ENCODE data around the gene SCNN1G.

DNA sequence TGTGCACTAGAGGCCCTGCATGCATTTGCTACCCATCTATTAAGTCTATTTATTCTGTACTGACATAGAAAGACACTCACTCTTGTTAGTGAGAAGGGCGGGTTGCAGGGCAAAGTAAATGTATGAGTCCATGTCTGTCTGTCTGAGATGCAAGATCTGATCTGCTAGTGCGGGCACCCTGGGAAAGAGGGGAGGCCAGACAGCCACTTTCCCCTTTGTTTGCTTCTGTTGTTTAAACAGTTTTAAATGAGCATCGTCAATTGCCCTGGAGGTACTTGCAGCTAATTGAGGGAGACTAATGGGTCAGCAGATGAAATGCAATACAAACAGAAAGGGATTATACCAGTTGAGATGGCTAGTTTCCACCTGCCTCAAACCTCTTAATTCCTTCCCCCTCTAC, 24.9 kb downstream of the SCNN1G start:
- TF ChIP-seq, protein P1, sequence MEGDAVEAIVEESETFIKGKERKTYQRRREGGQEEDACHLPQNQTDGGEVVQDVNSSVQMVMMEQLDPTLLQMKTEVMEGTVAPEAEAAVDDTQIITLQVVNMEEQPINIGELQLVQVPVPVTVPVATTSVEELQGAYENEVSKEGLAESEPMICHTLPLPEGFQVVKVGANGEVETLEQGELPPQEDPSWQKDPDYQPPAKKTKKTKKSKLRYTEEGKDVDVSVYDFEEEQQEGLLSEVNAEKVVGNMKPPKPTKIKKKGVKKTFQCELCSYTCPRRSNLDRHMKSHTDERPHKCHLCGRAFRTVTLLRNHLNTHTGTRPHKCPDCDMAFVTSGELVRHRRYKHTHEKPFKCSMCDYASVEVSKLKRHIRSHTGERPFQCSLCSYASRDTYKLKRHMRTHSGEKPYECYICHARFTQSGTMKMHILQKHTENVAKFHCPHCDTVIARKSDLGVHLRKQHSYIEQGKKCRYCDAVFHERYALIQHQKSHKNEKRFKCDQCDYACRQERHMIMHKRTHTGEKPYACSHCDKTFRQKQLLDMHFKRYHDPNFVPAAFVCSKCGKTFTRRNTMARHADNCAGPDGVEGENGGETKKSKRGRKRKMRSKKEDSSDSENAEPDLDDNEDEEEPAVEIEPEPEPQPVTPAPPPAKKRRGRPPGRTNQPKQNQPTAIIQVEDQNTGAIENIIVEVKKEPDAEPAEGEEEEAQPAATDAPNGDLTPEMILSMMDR (IDR thresholded peaks at IDR 0.05), result no peak
- no peak for TF ChIP-seq POLR2A (IDR thresholded peaks at IDR 0.05; ENCODE audit: low read length)
- TF ChIP-seq, protein P2, sequence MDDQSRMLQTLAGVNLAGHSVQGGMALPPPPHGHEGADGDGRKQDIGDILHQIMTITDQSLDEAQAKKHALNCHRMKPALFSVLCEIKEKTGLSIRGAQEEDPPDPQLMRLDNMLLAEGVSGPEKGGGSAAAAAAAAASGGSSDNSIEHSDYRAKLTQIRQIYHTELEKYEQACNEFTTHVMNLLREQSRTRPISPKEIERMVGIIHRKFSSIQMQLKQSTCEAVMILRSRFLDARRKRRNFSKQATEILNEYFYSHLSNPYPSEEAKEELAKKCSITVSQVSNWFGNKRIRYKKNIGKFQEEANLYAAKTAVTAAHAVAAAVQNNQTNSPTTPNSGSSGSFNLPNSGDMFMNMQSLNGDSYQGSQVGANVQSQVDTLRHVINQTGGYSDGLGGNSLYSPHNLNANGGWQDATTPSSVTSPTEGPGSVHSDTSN (IDR thresholded peaks at IDR 0.05), result no peak
- TF ChIP-seq RARB (CRISPR knock-in tag; IDR thresholded peaks at IDR 0.05), result no peak
- no peak for TF ChIP-seq JUN (IDR thresholded peaks at IDR 0.05)
- TF ChIP-seq SREBF2 (IDR thresholded peaks at IDR 0.05), result no peak
- no peak for TF ChIP-seq KDM5A (IDR thresholded peaks at IDR 0.05)
- TF ChIP-seq MAFK (IDR thresholded peaks at IDR 0.05; ENCODE audit: partially characterized antibody), result no peak
